IMR-90 (cell line): ENCODE data around the gene MYL2.

Source experiments
- CEBPB ChIP-seq: IDR thresholded peaks from 2 replicates; pipeline ENCODE4 v1.6.1; 2012; ENCODE audit warnings: low read depth, low read length, improper control_type of control experiment
- POLR2A ChIP-seq: IDR thresholded peaks from 2 replicates; pipeline ENCODE4 v1.6.1; 2012; ENCODE audit warnings: mild to moderate bottlenecking, low read depth, low read length
- SMC3 ChIP-seq: fragments of 150-350 bp; IDR thresholded peaks from 2 replicates; pipeline ENCODE4 v1.6.1; 2016; ENCODE audit warnings: low read depth, mild to moderate bottlenecking, antibody characterized with exemption, low read length, moderate library complexity
- TF ChIP-seq, protein P1 (sequence below): conservative IDR thresholded peaks from 2 replicates; pipeline ENCODE4 v1.5.1; 2012; ENCODE audit warnings: mild to moderate bottlenecking, low read depth, low read length, improper control_type of control experiment

DNA sequence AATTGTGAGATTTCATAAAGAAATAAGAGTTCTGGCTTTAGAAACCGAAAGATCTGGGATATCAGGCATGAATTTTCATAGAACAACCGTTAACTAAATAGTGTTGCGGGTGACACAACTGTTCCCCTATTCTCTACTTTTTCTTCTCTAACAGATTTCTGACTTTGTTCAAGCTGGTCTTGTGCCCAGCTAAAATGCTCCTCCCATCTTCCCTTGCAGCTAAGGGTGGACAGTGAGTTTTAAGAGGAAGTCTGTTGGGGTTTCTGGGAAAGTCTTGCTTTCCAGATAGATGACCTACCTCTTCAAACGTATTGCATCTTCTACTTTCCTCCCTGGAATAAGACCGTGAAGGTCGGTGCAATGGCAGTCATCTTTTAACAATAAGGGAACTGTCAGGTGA, 54.9 kb downstream of the MYL2 start:
- TF ChIP-seq, protein P1, sequence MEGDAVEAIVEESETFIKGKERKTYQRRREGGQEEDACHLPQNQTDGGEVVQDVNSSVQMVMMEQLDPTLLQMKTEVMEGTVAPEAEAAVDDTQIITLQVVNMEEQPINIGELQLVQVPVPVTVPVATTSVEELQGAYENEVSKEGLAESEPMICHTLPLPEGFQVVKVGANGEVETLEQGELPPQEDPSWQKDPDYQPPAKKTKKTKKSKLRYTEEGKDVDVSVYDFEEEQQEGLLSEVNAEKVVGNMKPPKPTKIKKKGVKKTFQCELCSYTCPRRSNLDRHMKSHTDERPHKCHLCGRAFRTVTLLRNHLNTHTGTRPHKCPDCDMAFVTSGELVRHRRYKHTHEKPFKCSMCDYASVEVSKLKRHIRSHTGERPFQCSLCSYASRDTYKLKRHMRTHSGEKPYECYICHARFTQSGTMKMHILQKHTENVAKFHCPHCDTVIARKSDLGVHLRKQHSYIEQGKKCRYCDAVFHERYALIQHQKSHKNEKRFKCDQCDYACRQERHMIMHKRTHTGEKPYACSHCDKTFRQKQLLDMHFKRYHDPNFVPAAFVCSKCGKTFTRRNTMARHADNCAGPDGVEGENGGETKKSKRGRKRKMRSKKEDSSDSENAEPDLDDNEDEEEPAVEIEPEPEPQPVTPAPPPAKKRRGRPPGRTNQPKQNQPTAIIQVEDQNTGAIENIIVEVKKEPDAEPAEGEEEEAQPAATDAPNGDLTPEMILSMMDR, result no peak
- no peak for TF ChIP-seq POLR2A
- no peak for TF ChIP-seq CEBPB
- no peak for TF ChIP-seq SMC3
